ENCODE data around the gene KMT2D.
A peak's percentile ranks its signal among the peaks of the same experiment; 100 is the strongest.

Gene KMT2D, protein sequence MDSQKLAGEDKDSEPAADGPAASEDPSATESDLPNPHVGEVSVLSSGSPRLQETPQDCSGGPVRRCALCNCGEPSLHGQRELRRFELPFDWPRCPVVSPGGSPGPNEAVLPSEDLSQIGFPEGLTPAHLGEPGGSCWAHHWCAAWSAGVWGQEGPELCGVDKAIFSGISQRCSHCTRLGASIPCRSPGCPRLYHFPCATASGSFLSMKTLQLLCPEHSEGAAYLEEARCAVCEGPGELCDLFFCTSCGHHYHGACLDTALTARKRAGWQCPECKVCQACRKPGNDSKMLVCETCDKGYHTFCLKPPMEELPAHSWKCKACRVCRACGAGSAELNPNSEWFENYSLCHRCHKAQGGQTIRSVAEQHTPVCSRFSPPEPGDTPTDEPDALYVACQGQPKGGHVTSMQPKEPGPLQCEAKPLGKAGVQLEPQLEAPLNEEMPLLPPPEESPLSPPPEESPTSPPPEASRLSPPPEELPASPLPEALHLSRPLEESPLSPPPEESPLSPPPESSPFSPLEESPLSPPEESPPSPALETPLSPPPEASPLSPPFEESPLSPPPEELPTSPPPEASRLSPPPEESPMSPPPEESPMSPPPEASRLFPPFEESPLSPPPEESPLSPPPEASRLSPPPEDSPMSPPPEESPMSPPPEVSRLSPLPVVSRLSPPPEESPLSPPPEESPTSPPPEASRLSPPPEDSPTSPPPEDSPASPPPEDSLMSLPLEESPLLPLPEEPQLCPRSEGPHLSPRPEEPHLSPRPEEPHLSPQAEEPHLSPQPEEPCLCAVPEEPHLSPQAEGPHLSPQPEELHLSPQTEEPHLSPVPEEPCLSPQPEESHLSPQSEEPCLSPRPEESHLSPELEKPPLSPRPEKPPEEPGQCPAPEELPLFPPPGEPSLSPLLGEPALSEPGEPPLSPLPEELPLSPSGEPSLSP (N-terminal part only)

DNA sequence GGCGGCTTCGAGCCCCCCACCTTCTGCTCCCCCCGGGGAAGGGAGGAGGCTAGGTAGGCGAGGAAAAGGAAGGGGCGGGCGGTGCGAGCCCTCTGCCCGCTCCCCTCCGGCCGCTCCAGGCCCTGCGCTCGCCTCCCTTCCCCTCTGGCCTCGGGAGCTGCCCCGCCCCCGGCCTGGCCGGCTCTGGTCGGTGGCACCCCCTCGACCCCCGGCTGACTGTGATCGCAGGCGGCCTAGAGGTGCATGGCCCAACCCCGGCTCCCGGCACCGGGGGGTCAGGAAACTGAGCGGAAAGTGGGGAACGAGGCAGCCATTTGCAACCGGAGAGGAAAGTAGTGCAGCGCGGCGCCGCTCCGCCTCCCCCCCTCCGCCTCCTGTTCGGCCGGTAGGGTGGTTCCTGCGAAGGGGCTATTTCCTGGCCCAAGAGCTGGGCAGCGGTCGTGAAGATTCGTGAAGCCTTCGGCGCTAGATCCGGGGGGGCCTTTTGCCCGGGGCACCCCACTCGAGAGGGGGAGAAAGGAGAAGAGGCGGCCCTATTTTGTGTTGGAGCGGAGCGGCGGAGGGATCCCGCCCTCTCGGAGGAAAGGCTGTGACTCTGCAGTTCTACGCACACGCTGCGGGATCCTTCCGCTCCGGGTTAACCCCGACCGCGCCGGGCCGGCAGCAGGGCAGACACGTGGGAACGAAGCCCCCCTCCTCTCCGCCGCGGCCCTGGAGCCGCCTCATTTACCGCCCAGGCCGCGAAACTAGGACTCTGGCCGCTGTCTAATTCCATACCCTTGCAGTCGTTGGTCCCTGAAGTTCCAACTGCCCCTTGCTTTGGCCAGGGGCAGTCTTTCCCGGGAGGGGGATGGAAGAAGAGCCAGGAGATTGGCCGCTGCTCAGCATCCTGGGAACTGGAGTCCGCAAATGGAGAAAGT, at the start of gene KMT2D:
Gene KMT2D (minus strand): TSS at position 558 of the 920 bp plus-strand sequence. CDS start 5,470 bp downstream, outside the sequence.
- Histone ChIP-seq H3K4me3 (ENCODE audit: low read depth in 1 of 2, low read length in 2 of 2) (peak within 1 kb of the TSS; percentile 87 to 97), H3K27ac (ENCODE audit: low read depth, low read length) (peak within 1 kb of the TSS; percentile 96), H3K36me3 (ENCODE audit: control insufficient read depth in 1 of 2, insufficient read depth in 2 of 2, low read length in 2 of 2) (no peaks in the 10 kb centered on the region), H3K27me3 (ENCODE audit: control insufficient read depth in 1 of 2, insufficient read depth in 2 of 2, low read length in 2 of 2) (no peaks in the 10 kb centered on the region), H3K9me3 (ENCODE audit: control insufficient read depth in 1 of 2, low read length in 2 of 2) (no peaks in the 10 kb centered on the region), H3K4me1 (ENCODE audit: control insufficient read depth in 1 of 2, insufficient read depth in 2 of 2, low read length in 2 of 2) (peaks cover 39 to 45% of the 10 kb centered on the region in 2 donors), H3K9ac (ENCODE audit: low read depth in 1 of 2, low read length in 2 of 2) (peak within 1 kb of the TSS; percentile 87 to 95)

DNA sequence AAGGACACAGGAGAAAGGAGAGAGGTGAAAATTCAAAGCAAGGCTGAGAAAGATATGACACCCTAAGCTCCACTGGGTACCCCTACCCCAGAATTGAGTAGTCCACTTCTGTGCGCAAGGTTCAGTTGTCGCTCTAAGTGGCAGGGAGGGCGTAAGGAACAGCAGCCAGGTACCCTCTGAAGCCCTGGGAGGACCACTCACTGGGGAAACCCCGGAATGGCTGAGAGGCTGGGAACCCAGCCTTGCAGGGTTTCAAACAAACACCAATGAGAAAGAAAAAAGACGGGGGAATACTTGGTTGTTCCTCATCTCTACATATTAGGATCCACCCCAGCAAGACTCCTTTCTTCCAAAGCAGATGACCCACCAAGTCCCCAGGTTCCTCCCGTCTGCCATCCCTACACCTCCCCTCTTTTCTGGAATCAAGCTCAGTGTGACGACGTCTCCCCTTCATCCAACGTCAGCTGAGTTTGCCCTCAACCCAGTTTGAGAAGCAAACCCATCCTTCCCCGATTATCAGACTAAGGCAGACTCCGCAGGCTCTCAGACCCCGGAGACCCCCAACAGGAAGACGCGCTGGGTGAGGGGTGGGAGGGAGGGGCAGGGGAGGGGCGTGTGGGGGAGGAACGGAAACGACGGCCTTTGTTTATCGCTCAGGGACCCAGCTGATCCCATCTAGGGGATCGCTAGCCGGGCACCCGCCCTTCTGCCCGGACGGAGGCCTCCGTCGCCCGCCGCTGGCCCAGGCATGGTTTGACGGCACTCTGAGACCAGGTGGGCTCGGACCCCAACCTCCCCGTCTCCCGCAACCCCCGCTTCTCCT, 49.3 kb upstream of the KMT2D start:
- H3K4me1 ChIP-seq (ENCODE audit: control insufficient read depth in 1 of 2, insufficient read depth in 2 of 2, low read length in 2 of 2), result peaks cover 17 to 32% of the 10 kb centered on the region in 2 donors
- peak overlapping the region; percentile 66 to 89 for H3K9ac ChIP-seq (ENCODE audit: low read depth in 1 of 2, low read length in 2 of 2)
- H3K9me3 ChIP-seq (ENCODE audit: control insufficient read depth in 1 of 2, low read length in 2 of 2), result no peaks in the 10 kb centered on the region
- no peaks in the 10 kb centered on the region for H3K27me3 ChIP-seq (ENCODE audit: control insufficient read depth in 1 of 2, insufficient read depth in 2 of 2, low read length in 2 of 2)
- peak overlapping the region; percentile 96 for H3K27ac ChIP-seq (ENCODE audit: low read depth, low read length)
- peak overlapping the region; percentile 80 to 85 for H3K4me3 ChIP-seq (ENCODE audit: low read depth in 1 of 2, low read length in 2 of 2)
- H3K36me3 ChIP-seq (ENCODE audit: control insufficient read depth in 1 of 2, insufficient read depth in 2 of 2, low read length in 2 of 2), result peaks cover 0 to 19% of the 10 kb centered on the region in 2 donors

- peak overlapping the region; percentile 80 to 85 for H3K4me3 ChIP-seq (ENCODE audit: low read depth in 1 of 2, low read length in 2 of 2)
Measured at GRCh38 chr12:49108958-49109404, 48.4 kb upstream of the KMT2D start.

DNA sequence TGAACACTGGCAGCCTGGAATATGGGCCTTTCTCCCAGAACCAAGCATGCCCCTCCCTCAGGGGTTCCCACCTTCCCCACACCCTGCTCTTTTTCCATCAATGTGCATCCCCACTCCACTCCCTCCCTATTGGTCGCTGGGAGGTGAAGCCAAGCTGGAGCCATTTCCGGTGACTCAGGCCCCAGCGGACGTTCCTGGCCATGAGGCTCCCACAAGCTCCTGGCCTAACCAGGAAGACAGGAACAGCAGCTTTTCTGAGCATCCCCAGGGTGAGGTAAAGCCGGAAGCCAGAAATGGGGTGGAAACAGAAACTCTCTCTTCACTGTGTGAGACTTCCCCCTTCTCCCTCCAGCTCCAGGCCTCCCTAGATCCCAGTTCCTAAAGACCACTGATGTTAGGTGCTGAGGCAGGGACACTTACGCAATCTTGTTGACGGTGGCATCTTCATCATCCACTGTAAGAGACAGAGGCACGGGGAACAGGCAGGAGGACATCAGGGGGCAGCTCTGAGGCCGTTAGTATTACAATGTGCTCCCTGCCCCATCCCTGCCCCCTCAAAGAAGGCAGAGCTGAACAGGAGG, 45.0 kb upstream of the KMT2D start:
- H3K4me1 ChIP-seq (ENCODE audit: control insufficient read depth in 1 of 2, insufficient read depth in 2 of 2, low read length in 2 of 2), result peaks cover 17 to 34% of the 10 kb centered on the region in 2 donors
- H3K27ac ChIP-seq (ENCODE audit: low read depth, low read length), result no peak overlapping the region

More at GRCh38 chr12:49108958-49109404, 48.4 kb upstream of the KMT2D start:
- no peaks in the 10 kb centered on the region for H3K9me3 ChIP-seq (ENCODE audit: control insufficient read depth in 1 of 2, low read length in 2 of 2)
- no peaks in the 10 kb centered on the region for H3K27me3 ChIP-seq (ENCODE audit: control insufficient read depth in 1 of 2, insufficient read depth in 2 of 2, low read length in 2 of 2)
- peak overlapping the region; percentile 66 to 89 for H3K9ac ChIP-seq (ENCODE audit: low read depth in 1 of 2, low read length in 2 of 2)
- peaks cover 17 to 37% of the 10 kb centered on the region in 2 donors for H3K4me1 ChIP-seq (ENCODE audit: control insufficient read depth in 1 of 2, insufficient read depth in 2 of 2, low read length in 2 of 2)
- H3K27ac ChIP-seq (ENCODE audit: low read depth, low read length), result peak overlapping the region; percentile 16
- H3K36me3 ChIP-seq (ENCODE audit: control insufficient read depth in 1 of 2, insufficient read depth in 2 of 2, low read length in 2 of 2), result peaks cover 2 to 28% of the 10 kb centered on the region in 2 donors

DNA sequence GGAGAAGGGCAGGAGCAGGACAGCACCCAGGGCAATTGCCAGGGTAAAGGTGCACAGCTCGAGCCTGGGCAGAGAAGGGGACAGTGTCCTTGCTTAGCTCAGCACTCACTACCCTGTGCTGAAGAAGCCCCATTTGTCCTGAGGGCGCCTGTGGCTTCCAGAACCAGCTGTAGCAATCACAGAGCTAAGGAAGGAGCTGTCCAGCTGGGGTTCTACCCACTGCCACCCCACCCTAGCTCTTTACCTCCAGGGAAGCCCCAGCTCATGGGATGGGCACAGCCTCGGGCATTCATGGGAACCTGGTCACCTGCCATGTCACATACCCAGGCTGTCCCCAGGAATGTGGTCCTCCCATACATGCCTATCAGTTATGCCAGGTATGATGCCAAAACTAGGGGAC, 44.2 kb upstream of the KMT2D start:
- Histone ChIP-seq H3K4me1 (ENCODE audit: control insufficient read depth in 1 of 2, insufficient read depth in 2 of 2, low read length in 2 of 2) (peaks cover 17 to 34% of the 10 kb centered on the region in 2 donors), H3K27me3 (ENCODE audit: control insufficient read depth in 1 of 2, insufficient read depth in 2 of 2, low read length in 2 of 2) (no peaks in the 10 kb centered on the region), H3K36me3 (ENCODE audit: control insufficient read depth in 1 of 2, insufficient read depth in 2 of 2, low read length in 2 of 2) (peaks cover 40 to 66% of the 10 kb centered on the region in 2 donors)

More for the DNA sequence above, 45.0 kb upstream of the KMT2D start:
- H3K27me3 ChIP-seq (ENCODE audit: control insufficient read depth in 1 of 2, insufficient read depth in 2 of 2, low read length in 2 of 2), result no peaks in the 10 kb centered on the region
- no peak overlapping the region for H3K4me3 ChIP-seq (ENCODE audit: low read depth in 1 of 2, low read length in 2 of 2)
- no peaks in the 10 kb centered on the region for H3K9me3 ChIP-seq (ENCODE audit: control insufficient read depth in 1 of 2, low read length in 2 of 2)
- peaks cover 36 to 59% of the 10 kb centered on the region in 2 donors for H3K36me3 ChIP-seq (ENCODE audit: control insufficient read depth in 1 of 2, insufficient read depth in 2 of 2, low read length in 2 of 2)
- H3K9ac ChIP-seq (ENCODE audit: low read depth in 1 of 2, low read length in 2 of 2), result no peak overlapping the region

DNA sequence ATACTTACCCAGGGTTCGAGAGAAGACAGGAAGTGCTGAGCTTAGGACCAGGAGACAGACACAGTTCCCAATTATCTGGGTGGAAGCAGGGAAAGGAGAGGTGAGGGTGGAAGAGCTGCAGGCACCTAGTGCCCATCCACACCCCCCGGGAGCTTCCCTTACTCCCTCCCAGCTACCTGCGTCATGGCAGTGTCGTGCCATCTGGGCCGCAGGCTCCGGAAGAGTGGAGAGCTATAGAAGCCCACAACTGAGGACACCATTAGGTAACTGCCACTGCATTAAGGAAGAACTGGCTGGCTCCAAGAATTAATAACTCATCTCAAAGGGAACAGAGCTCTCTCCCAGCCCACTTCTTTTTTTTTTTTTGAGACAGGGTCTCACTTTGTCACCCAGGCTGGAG, 39.8 kb upstream of the KMT2D start:
- Histone ChIP-seq H3K36me3 (ENCODE audit: control insufficient read depth in 1 of 2, insufficient read depth in 2 of 2, low read length in 2 of 2) (peaks cover 54 to 73% of the 10 kb centered on the region in 2 donors), H3K9me3 (ENCODE audit: control insufficient read depth in 1 of 2, low read length in 2 of 2) (no peaks in the 10 kb centered on the region), H3K9ac (ENCODE audit: low read depth in 1 of 2, low read length in 2 of 2) (no peak overlapping the region), H3K27ac (ENCODE audit: low read depth, low read length) (no peak overlapping the region), H3K4me1 (ENCODE audit: control insufficient read depth in 1 of 2, insufficient read depth in 2 of 2, low read length in 2 of 2) (peaks cover 0 to 8% of the 10 kb centered on the region in 2 donors), H3K4me3 (ENCODE audit: low read depth in 1 of 2, low read length in 2 of 2) (no peak overlapping the region), H3K27me3 (ENCODE audit: control insufficient read depth in 1 of 2, insufficient read depth in 2 of 2, low read length in 2 of 2) (peaks cover 0 to 2% of the 10 kb centered on the region in 2 donors)

More for the DNA sequence above, 44.2 kb upstream of the KMT2D start:
- Histone ChIP-seq H3K4me3 (ENCODE audit: low read depth in 1 of 2, low read length in 2 of 2) (no peak overlapping the region), H3K9ac (ENCODE audit: low read depth in 1 of 2, low read length in 2 of 2) (no peak overlapping the region), H3K27ac (ENCODE audit: low read depth, low read length) (no peak overlapping the region), H3K9me3 (ENCODE audit: control insufficient read depth in 1 of 2, low read length in 2 of 2) (no peaks in the 10 kb centered on the region)

- H3K4me1 ChIP-seq (ENCODE audit: control insufficient read depth in 1 of 2, insufficient read depth in 2 of 2, low read length in 2 of 2), result peaks cover 9% of the 10 kb centered on the region in 2 donors
- no peak overlapping the region for H3K27ac ChIP-seq (ENCODE audit: low read depth, low read length)
- no peaks in the 10 kb centered on the region for H3K9me3 ChIP-seq (ENCODE audit: control insufficient read depth in 1 of 2, low read length in 2 of 2)
- H3K36me3 ChIP-seq (ENCODE audit: control insufficient read depth in 1 of 2, insufficient read depth in 2 of 2, low read length in 2 of 2), result peaks cover 48 to 56% of the 10 kb centered on the region in 2 donors
- H3K4me3 ChIP-seq (ENCODE audit: low read depth in 1 of 2, low read length in 2 of 2), result no peak overlapping the region
- H3K9ac ChIP-seq (ENCODE audit: low read depth in 1 of 2, low read length in 2 of 2), result no peak overlapping the region
- peaks cover 10 to 18% of the 10 kb centered on the region in 2 donors for H3K27me3 ChIP-seq (ENCODE audit: control insufficient read depth in 1 of 2, insufficient read depth in 2 of 2, low read length in 2 of 2)
Measured at GRCh38 chr12:49098703-49099102, 38.1 kb upstream of the KMT2D start.

- H3K9ac ChIP-seq (ENCODE audit: low read depth in 1 of 2, low read length in 2 of 2), result no peak overlapping the region
- H3K27ac ChIP-seq (ENCODE audit: low read depth, low read length), result no peak overlapping the region
- H3K9me3 ChIP-seq (ENCODE audit: control insufficient read depth in 1 of 2, low read length in 2 of 2), result no peaks in the 10 kb centered on the region
- H3K4me3 ChIP-seq (ENCODE audit: low read depth in 1 of 2, low read length in 2 of 2), result no peak overlapping the region
- peaks cover 16 to 25% of the 10 kb centered on the region in 2 donors for H3K27me3 ChIP-seq (ENCODE audit: control insufficient read depth in 1 of 2, insufficient read depth in 2 of 2, low read length in 2 of 2)
- peaks cover 42 to 51% of the 10 kb centered on the region in 2 donors for H3K36me3 ChIP-seq (ENCODE audit: control insufficient read depth in 1 of 2, insufficient read depth in 2 of 2, low read length in 2 of 2)
- H3K4me1 ChIP-seq (ENCODE audit: control insufficient read depth in 1 of 2, insufficient read depth in 2 of 2, low read length in 2 of 2), result peaks cover 10 to 11% of the 10 kb centered on the region in 2 donors
Measured at GRCh38 chr12:49098035-49098451, 37.4 kb upstream of the KMT2D start.

All from duodenal mucosa (tissue), 2 donors.